ENCODE data around the gene PPP1R16B.
A peak's percentile ranks its signal among the peaks of the same experiment; 100 is the strongest.

PPP1R16B gene

DNA sequence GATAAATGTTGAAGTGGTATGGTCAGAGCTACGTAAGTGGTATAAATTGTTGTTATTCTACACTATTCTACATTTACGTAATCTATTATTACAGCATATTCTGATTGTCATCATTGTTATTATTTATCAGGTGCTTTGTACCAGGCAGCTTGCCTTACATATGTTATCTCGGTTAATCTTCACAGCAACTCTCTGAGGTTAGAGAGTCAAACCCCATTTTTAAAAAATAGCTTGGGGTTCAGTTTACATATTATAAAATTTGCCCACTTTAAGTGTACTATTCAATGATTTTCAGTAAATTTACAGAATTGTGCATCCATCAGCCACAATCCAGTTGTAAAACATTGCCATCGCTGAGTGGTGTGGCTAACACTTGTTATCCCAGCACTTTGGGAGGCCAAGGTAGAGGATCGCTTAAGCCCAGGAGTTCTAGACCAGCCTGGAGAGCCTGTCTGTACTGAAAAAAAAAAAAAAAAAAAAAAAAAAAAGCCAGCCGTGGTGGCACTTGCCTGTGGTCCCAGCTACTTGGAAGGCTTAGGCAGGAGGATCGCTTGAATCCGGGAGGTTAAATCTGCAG is 35.5 kb downstream of the PPP1R16B start:
- H3F3A ChIP-seq (ENCODE audit: insufficient read depth, low read length) = peaks cover 23% of the 10 kb centered on the region
- peaks cover 45% of the 10 kb centered on the region for H3K79me2 ChIP-seq (ENCODE audit: insufficient read depth, low read length)
- H3K4me3 ChIP-seq (ENCODE audit: low read depth, low read length, poor library complexity, severe bottlenecking) = no peak overlapping the region

DNA sequence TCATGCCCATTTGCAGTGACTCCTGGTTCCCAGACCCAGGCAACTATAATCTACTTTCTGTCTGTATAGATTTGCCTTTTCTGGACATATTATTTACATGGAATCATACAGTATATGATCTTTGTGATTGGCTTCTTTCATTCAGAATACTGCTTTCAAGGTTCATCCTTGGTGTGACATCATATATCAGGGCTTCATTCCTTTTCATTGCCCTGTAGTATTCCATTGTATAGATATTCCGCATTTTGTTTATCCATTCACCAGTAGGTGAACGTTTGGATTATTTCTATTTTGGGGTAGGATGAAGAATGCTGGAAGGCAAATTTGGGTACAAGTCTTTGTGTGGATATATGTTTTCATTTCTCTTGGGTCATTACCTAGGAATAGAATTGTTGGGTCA is 36.1 kb downstream of the PPP1R16B start:
- peak overlapping the region; percentile 100 for H3K27ac ChIP-seq (ENCODE audit: low read depth, low read length, poor library complexity, severe bottlenecking)
- peak overlapping the region; percentile 64 for H3K9ac ChIP-seq (ENCODE audit: low read length)
- peak overlapping the region; percentile 62 for H3K4me2 ChIP-seq (ENCODE audit: low read length)
- H2AFZ ChIP-seq (ENCODE audit: low read length) = no peak overlapping the region
- H3F3A ChIP-seq (ENCODE audit: insufficient read depth, low read length) = peaks cover 23% of the 10 kb centered on the region
- H3K79me2 ChIP-seq (ENCODE audit: insufficient read depth, low read length) = peaks cover 50% of the 10 kb centered on the region
- H4K20me1 ChIP-seq (ENCODE audit: insufficient read depth, low read length) = no peaks in the 10 kb centered on the region
- H3K36me3 ChIP-seq (ENCODE audit: insufficient read depth, low read length) = peaks cover 27% of the 10 kb centered on the region; the same call in 1 of the 2 replicates
- H3K9me2 ChIP-seq (ENCODE audit: low read depth, low read length) = no peaks in the 10 kb centered on the region
- H3K27me3 ChIP-seq (ENCODE audit: insufficient read depth, low read length) = no peaks in the 10 kb centered on the region
- peaks cover 95% of the 10 kb centered on the region for H3K4me1 ChIP-seq (ENCODE audit: insufficient read depth, low read length, severe bottlenecking)
- TF ChIP-seq, protein P1, sequence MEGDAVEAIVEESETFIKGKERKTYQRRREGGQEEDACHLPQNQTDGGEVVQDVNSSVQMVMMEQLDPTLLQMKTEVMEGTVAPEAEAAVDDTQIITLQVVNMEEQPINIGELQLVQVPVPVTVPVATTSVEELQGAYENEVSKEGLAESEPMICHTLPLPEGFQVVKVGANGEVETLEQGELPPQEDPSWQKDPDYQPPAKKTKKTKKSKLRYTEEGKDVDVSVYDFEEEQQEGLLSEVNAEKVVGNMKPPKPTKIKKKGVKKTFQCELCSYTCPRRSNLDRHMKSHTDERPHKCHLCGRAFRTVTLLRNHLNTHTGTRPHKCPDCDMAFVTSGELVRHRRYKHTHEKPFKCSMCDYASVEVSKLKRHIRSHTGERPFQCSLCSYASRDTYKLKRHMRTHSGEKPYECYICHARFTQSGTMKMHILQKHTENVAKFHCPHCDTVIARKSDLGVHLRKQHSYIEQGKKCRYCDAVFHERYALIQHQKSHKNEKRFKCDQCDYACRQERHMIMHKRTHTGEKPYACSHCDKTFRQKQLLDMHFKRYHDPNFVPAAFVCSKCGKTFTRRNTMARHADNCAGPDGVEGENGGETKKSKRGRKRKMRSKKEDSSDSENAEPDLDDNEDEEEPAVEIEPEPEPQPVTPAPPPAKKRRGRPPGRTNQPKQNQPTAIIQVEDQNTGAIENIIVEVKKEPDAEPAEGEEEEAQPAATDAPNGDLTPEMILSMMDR (IDR thresholded peaks at IDR 0.05; ENCODE audit: low read length) = no peak
- no peak for TF ChIP-seq EZH2 (IDR thresholded peaks at IDR 0.05; ENCODE audit: borderline replicate concordance, low read length)
- H3K9me3 ChIP-seq (ENCODE audit: low read length) = no peaks in the 10 kb centered on the region
- peak overlapping the region; percentile 23 for H3K4me3 ChIP-seq (ENCODE audit: low read depth, low read length, poor library complexity, severe bottlenecking)

More for the DNA sequence above, 35.5 kb downstream of the PPP1R16B start:
- H3K9me3 ChIP-seq (ENCODE audit: low read length) = no peaks in the 10 kb centered on the region
- H3K9ac ChIP-seq (ENCODE audit: low read length) = peak overlapping the region; percentile 53; the same call in 1 of the 2 replicates
- no peak overlapping the region for H2AFZ ChIP-seq (ENCODE audit: low read length)
- no peaks in the 10 kb centered on the region for H4K20me1 ChIP-seq (ENCODE audit: insufficient read depth, low read length)
- peaks cover 24% of the 10 kb centered on the region; the same call in 1 of the 2 replicates for H3K36me3 ChIP-seq (ENCODE audit: insufficient read depth, low read length)
- no peaks in the 10 kb centered on the region for H3K27me3 ChIP-seq (ENCODE audit: insufficient read depth, low read length)
- H3K4me2 ChIP-seq (ENCODE audit: low read length) = peak overlapping the region; percentile 20; the same call in 1 of the 2 replicates
- H3K4me1 ChIP-seq (ENCODE audit: insufficient read depth, low read length, severe bottlenecking) = peaks cover 90% of the 10 kb centered on the region
- TF ChIP-seq EZH2 (IDR thresholded peaks at IDR 0.05; ENCODE audit: borderline replicate concordance, low read length) = no peak
- TF ChIP-seq, protein P1 (IDR thresholded peaks at IDR 0.05; ENCODE audit: low read length) = no peak
- H3K9me2 ChIP-seq (ENCODE audit: low read depth, low read length) = no peaks in the 10 kb centered on the region
- H3K27ac ChIP-seq (ENCODE audit: low read depth, low read length, poor library complexity, severe bottlenecking) = peak overlapping the region; percentile 100

DNA sequence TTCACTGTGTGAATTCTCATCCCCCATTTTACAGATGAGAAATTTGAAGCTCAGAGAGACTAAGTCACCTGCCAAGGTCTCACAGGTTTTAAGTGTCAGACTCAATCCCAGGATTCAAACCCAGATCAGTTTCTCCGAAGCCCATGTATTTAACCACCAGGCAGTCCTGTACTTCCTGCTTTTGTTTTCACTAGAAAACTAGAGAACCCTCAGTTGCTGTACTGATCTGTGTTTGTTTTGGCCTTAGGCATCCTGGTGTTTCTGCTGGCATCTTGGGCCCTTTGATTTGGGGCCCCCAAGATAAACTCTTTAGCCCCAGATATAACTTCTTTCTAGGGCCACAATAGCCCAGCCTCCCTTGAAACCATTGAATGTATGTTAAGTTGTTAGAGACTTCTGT is 36.5 kb downstream of the PPP1R16B start:
- Histone ChIP-seq H3K36me3 (ENCODE audit: insufficient read depth, low read length) (peaks cover 24% of the 10 kb centered on the region), H3K4me3 (ENCODE audit: low read depth, low read length, poor library complexity, severe bottlenecking) (peak overlapping the region; percentile 23), H3F3A (ENCODE audit: insufficient read depth, low read length) (peaks cover 19% of the 10 kb centered on the region), H3K79me2 (ENCODE audit: insufficient read depth, low read length) (peaks cover 54% of the 10 kb centered on the region), H3K4me1 (ENCODE audit: insufficient read depth, low read length, severe bottlenecking) (peaks cover 95% of the 10 kb centered on the region), H3K9me3 (ENCODE audit: low read length) (no peaks in the 10 kb centered on the region), H3K9me2 (ENCODE audit: low read depth, low read length) (no peaks in the 10 kb centered on the region), H3K27me3 (ENCODE audit: insufficient read depth, low read length) (no peaks in the 10 kb centered on the region), H3K27ac (ENCODE audit: low read depth, low read length, poor library complexity, severe bottlenecking) (peak overlapping the region; percentile 100), H2AFZ (ENCODE audit: low read length) (no peak overlapping the region), H3K4me2 (ENCODE audit: low read length) (peak overlapping the region; percentile 62), H4K20me1 (ENCODE audit: insufficient read depth, low read length) (no peaks in the 10 kb centered on the region), H3K9ac (ENCODE audit: low read length) (peak overlapping the region; percentile 64)
- TF ChIP-seq, protein P1 (IDR thresholded peaks at IDR 0.05; ENCODE audit: low read length) = no peak
- no peak for TF ChIP-seq EZH2 (IDR thresholded peaks at IDR 0.05; ENCODE audit: borderline replicate concordance, low read length)

Data from OCI-LY1 (cell line).